OCI-LY3 (cell line): ENCODE data around the gene UNC5C.
"Not testable (repeated sequence)": the region's sequence is repeated elsewhere in the genome, so short reads cannot be mapped to it uniquely, and the experiment has no call there.

Source experiments
- EZH2phosphoT487 ChIP-seq: fragments of 200-600 bp; shearing (Covaris generic); IDR thresholded peaks from 2 replicates; pipeline ENCODE4 v1.6.1; 2018; ENCODE audit warnings: antibody characterized with exemption, mixed run types, low read depth
- TF ChIP-seq, protein P1 (sequence below): fragments of 200-600, 300-600 bp; sonication (generic); IDR thresholded peaks from 2 replicates; pipeline ENCODE4 v1.5.1; 2014; ENCODE audit warnings: antibody characterized with exemption, low read length, low read depth

DNA sequence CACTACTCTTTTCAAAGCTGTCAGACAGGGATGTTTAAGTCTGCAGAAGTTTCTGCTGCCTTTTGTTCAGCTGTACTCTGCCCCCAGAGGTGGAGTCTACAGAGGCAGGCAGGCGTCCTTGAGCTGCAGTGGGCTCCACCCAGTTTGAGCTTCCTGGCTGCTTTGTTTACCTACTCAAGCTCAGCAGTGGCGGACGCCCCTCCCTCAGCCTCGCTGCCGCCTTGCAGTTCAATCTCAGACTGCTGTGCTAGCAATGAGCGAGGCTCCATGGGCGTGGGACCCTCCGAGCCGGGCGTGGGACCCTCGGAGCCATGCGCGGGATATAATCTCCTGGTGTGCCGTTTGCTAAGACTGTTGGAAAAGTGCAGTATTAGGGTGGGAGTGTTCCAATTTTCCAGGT is 409.3 kb downstream of the UNC5C start:
- TF ChIP-seq, protein P1, sequence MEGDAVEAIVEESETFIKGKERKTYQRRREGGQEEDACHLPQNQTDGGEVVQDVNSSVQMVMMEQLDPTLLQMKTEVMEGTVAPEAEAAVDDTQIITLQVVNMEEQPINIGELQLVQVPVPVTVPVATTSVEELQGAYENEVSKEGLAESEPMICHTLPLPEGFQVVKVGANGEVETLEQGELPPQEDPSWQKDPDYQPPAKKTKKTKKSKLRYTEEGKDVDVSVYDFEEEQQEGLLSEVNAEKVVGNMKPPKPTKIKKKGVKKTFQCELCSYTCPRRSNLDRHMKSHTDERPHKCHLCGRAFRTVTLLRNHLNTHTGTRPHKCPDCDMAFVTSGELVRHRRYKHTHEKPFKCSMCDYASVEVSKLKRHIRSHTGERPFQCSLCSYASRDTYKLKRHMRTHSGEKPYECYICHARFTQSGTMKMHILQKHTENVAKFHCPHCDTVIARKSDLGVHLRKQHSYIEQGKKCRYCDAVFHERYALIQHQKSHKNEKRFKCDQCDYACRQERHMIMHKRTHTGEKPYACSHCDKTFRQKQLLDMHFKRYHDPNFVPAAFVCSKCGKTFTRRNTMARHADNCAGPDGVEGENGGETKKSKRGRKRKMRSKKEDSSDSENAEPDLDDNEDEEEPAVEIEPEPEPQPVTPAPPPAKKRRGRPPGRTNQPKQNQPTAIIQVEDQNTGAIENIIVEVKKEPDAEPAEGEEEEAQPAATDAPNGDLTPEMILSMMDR = not testable (repeated sequence)
- TF ChIP-seq EZH2phosphoT487 = not testable (repeated sequence)
